Left forelimb (tissue), 1 donor: ENCODE data around the gene PRKCD.

Source experiments
- DNase-seq: peaks from one replicate; pipeline ENCODE4 v3.0.0-alpha.2; 2018; ENCODE audit warnings: low spot score

The PRKCD gene

GRCh38 chr3:53170325-53171063 is 9.5 kb downstream of the PRKCD start:
- DNase-seq, result no peak

DNA sequence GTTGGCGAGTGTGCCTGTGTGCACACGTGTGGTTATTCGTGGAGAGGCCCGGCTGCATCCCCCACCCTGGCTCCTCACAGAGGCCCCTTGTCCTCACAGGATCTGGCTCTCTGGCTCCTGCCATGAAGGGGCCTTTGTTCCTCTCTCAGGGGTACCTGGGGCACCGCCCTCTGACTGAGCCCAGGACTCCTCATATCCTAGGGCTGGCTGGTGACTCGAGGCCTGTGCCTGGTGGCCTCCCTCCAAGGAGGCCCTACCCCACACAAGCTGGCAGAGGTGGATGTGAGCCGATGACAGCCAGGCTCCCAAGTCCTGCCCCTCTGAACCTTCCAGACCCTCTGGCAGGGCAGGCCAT is 10.0 kb downstream of the PRKCD start:
- no peak for DNase-seq

- DNase-seq, result no peak
These were observed 11.0 kb downstream of the PRKCD start for GRCh38 chr3:53171827-53172505.

- DNase-seq, result no peak
These were observed 12.1 kb downstream of the PRKCD start for GRCh38 chr3:53173107-53173506.

DNA sequence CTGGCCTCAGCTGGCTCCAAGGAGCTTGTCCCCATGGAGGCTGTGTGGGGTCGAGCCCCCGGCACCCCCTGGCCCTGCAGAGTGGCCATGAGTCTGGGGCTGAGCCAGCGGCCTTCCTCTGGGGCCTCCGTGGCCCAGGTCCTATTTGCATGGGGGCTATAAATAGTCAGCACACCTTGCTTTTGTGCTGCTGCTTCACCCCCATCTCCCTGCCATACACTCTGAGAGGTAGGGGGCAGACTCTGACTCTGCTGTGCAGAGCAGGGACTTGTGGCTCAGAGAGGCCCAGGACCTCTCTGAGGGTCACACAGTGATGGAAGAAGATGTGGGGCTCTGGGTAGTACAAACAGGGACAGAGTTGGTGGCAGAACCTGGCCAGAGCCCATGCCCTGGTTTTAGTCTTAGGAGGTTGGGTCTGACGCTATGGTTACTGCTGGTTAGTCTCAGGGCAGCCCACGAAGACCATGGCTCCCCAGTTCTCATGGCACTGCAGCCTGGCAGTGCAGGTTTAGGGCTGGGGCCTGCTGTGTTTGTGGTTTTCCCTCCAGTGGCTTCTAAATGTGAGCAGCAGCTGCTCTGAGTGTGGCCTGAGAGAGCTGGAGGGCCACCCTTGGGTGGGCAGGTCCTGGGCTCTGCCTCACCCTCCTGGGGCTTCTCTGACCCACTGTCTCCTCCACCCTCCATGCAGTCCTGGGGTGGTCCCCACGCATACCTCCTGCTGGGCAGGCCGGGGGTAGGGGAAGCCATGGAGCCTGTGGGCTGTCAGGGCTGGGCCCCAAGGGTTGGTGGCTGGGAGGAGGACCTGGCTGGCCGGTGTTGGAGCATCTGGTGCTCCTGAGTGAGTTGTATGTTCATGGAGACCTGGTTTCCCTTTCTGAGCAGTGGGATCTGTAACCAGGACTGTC is 13.6 kb downstream of the PRKCD start:
- DNase-seq, result no peak

GRCh38 chr3:53175613-53176540 is 14.9 kb downstream of the PRKCD start:
- no peak for DNase-seq

DNA sequence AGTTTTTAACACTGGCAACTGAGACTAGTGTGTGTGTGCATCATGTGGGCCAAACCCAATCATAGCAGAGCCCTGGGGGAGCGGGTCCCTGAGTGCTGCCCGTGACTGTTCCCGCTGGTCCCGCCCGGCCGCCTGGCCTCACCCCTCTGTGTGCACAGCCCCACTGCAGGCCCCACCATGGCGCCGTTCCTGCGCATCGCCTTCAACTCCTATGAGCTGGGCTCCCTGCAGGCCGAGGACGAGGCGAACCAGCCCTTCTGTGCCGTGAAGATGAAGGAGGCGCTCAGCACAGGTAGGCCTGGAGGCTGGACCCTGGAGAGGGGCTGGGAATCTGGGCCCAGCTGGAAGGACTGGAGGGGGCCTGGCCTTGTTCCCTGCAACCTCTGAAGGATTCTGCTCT is 17.2 kb downstream of the PRKCD start:
- no peak for DNase-seq

GRCh38 chr3:53179580-53179979 is 18.6 kb downstream of the PRKCD start:
- DNase-seq, result no peak

DNA sequence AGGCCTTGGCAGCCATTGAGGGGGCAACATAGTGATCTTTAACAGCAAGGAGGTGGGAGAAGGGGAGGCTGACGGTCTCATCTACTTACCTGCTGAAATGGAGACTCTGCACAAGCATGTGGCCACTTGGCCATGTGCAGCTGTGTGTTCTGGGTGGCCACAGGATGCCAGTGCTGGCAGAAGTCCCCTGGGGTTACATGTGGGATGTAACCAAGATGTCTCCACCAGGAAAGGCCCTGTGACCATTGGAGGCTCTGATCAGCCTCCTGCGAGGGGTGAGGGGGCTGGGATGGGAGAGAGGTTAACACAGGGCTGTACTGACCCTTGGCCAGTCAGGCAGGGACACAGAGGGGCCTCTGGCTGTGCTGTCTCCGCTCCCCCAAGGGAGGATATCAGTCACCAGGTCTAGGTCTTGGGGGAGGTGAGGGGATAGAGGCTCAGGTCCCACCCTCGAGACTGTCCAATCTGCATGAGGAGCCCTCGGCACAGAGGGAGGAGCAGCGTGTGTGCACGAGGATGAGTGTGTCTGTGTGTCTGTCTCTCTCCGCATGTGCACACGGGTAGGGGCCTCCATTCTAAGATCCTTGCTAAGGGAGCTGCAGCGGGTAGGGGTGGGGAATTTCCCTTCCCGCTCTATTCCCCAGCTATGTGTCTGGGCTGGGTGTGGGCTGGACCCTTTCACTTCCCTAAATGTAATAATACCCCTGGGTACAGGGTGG is 19.5 kb downstream of the PRKCD start:
- no peak for DNase-seq

- DNase-seq, result no peak
These were observed 20.0 kb downstream of the PRKCD start for GRCh38 chr3:53181024-53181371.

- no peak for DNase-seq
These were observed 20.5 kb downstream of the PRKCD start for GRCh38 chr3:53181528-53181927.

DNA sequence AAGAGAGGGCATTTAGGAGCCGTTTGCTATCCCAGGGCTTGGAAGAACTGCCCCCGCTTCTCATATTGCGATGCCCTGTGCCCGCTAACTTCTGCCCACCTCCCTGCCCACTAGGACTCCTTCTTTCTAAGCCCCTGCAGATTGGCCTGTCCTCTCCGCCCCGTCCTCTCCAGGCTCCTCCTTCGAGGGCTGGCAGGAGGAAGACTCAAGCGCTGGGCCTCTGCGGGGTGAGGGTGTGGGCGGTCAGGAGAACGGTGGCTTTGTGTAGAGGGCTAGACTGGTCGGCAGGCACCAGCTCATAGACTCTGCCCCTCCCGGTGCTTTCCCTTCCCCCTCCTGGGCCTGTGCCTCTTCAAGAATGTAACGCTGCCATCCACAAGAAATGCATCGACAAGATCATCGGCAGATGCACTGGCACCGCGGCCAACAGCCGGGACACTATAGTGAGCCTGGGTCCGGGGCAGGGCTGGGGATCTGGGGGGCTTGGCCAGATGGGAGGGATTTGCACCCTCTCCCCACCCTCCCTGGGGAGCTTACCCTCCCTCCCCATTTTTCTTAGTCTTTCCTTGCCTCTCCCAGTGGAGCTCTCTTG is 21.9 kb downstream of the PRKCD start:
- DNase-seq, result no peak

DNA sequence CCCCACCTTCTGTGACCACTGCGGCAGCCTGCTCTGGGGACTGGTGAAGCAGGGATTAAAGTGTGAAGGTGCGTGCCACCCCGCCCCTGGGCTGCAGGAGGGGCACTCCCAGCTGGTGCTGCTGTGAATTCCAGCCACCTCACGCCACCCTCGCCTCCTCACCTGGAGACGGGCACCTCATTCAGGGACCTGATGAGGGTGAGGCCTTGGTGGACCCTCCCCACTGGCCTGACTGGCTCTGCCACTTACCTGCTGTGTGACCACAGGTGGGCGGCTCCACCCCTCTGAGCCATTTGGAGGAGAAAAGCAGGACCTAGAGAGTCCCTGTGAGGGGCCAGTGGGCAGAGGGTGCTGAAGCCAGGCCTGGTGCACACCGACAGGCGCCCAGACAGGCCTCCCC is 22.5 kb downstream of the PRKCD start:
- no peak for DNase-seq

DNA sequence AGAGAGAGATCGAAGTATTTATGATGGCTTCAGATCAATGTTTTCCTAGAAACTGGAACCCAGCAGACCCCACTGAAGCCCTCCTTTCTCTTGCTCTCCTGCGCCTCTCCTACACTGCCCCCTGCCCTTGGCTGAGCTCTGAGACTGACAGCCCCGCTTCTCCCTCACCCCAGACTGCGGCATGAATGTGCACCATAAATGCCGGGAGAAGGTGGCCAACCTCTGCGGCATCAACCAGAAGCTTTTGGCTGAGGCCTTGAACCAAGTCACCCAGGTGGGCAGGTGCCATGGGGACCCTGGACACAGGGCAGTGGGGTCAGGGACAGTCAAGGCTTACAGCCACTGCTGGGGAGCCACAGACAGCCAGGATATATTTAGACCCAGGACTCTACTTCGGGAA is 23.7 kb downstream of the PRKCD start:
- DNase-seq, result no peak

DNA sequence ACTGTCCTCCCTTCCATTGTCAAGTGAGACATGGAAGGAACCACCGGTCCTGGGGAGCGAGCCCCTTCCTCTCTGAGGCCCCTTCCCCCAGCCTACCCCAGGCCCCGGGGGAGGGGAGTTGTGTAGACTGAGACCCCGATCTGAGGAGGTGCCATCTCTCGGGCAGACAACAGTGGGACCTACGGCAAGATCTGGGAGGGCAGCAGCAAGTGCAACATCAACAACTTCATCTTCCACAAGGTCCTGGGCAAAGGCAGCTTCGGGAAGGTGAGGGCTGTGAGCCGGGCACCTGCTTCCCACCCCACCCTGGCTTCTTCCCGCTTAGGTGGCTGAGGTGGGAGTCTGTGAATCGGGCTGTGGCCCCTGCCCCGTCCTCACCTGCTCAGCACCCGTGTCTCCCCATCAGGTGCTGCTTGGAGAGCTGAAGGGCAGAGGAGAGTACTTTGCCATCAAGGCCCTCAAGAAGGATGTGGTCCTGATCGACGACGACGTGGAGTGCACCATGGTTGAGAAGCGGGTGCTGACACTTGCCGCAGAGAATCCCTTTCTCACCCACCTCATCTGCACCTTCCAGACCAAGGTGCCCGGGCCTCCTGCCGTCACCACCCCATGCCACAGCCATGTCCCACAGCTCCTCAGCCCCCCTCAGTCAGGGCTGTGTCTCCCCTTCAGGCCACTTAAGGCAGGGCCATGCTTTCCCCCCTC is 24.9 kb downstream of the PRKCD start:
- DNase-seq, result no peak

GRCh38 chr3:53186726-53187125 is 25.7 kb downstream of the PRKCD start:
- DNase-seq, result no peak

DNA sequence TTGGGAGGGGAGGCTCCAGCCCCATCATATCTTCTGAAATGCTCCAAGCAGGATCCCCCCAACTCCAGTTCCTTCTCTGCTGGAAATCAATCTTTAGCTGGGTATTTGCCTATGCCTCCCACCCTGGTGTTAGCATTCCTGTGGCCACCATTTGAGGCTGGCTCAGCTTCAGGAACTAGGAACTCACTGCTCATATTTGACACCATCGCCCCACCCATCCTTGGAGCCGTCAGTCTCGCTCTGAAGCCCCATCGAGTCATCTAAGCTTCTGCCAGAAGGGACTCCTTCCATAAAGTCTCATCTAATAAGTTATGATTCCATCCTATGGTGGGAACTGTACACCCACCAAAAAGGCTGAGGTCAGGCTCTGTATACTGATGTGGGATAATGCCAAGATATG is 26.4 kb downstream of the PRKCD start:
- DNase-seq, result no peak

DNA sequence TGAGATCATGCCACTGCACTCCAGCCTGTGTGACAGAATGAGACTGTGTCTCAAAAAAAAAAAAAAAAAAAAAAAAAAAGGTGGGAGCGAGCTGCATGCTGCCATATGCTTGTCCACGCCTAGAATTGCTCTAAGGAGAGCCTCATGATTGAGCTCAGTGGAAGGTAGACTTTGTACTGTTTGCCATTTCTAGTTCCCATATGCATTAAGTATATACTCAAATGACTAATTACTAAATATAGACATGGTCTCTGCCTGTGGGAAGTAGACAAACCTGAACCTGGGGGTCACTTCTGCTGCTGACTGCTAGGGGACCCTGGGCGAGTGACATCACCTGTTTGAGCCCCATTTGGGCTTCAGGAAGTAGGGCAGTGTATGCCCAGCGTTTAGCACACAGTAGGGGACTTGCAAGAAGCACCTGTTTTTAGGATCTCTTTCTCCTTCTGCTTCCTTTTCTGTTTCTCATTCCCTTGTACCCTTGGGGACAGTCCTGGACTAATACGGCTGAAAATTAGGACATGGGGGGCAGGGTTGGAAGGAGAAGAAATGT is 27.2 kb downstream of the PRKCD start:
- no peak for DNase-seq

DNA sequence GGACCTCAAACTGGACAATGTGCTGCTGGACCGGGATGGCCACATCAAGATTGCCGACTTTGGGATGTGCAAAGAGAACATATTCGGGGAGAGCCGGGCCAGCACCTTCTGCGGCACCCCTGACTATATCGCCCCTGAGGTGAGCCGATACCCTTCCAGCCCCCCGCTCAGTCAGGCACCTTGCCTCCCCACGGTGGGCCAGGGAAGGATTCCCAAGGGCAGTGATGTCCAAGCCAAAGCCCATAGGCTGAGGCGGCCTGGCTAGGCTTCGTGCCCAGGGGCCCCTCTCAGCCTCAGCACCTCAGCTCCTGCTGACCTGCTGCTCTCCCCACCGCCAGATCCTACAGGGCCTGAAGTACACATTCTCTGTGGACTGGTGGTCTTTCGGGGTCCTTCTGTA is 27.7 kb downstream of the PRKCD start:
- DNase-seq, result no peak

GRCh38 chr3:53189276-53189675 is 28.3 kb downstream of the PRKCD start:
- DNase-seq, result no peak
